Uterus (tissue), 4 donors: Measurements from ENCODE around the gene SACS. TPM values are rescaled to one million over a fixed set of nuclear protein-coding genes. Genes with fewer than 3 reads are reported as not detected.

Source experiments
- DNase-seq, 2 donors: peaks; one replicate each; pipeline ENCODE4 v3.0.0-alpha.2; 2019 to 2020
- H3K27ac ChIP-seq, 2 donors: fragments of 200-600 bp; sonication (generic); 1 replicate in 1 of 2; 2 replicates in 1 of 2; pipeline ENCODE4 v1.5.1; 2016 to 2018
- H3K27me3 ChIP-seq, 2 donors: fragments of 200-600 bp; sonication (generic); one replicate each; pipeline ENCODE4 v1.5.1; 2018 to 2019; ENCODE audit warnings: control low read depth in 1 of 2
- H3K36me3 ChIP-seq, 2 donors: fragments of 200-600 bp; sonication (generic); one replicate each; pipeline ENCODE4 v1.5.1; 2019; ENCODE audit warnings: control low read depth in 1 of 2
- H3K4me1 ChIP-seq, 2 donors: fragments of 200-600 bp; sonication (generic); one replicate each; pipeline ENCODE4 v1.5.1; 2018 to 2019; ENCODE audit warnings: control low read depth in 1 of 2
- H3K4me3 ChIP-seq, 2 donors: fragments of 200-600 bp; sonication (generic); 1 replicate in 1 of 2; 2 replicates in 1 of 2; pipeline ENCODE4 v1.5.1; 2018 to 2019; ENCODE audit warnings: mild to moderate bottlenecking in 1 of 2
- H3K9me3 ChIP-seq, 2 donors: fragments of 200-600 bp; sonication (generic); one replicate each; pipeline ENCODE4 v1.5.1; 2019; ENCODE audit warnings: control low read depth in 1 of 2
- CTCF ChIP-seq, 4 experiments: fragments of 200-600 bp in 2 of 4; fragments of 450-650 bp in 2 of 4; sonication (generic) in 2 of 4; IDR thresholded peaks; one replicate each; pipeline ENCODE4 v1.5.1; 2016 to 2019; ENCODE audit warnings: antibody characterized with exemption in 4 of 4, mild to moderate bottlenecking in 2 of 4, moderate library complexity in 1 of 4
- POLR2A ChIP-seq, 2 donors: fragments of 450-650 bp; IDR thresholded peaks; one replicate each; pipeline ENCODE4 v1.6.1; 2016; ENCODE audit warnings: antibody characterized with exemption in 2 of 2, mild to moderate bottlenecking in 1 of 2, moderate library complexity in 1 of 2
- intact Hi-C: fragments of 100-400 bp; cut with DNase I; formaldehyde crosslinking; loops from one replicate; pipeline ENCODE4 v1.15.1; 2023; ENCODE audit warnings: low total_unique reads
- total RNA-seq, 4 donors: library from RNA; depleted of rRNA in 3 of 4; stranded (reverse); fragments of >200 nt in 3 of 4; gene quantifications; one replicate each; pipeline versions ENCODE4 v1.1.0 to v1.2.4, GENCODE V29; 2014 to 2023
- donor health status: DM: yes; HTN: yes; CAD: no.

Gene SACS
- total RNA-seq, 4 donors from 2014 or later, result 9.0 to 70.5 (median 20.5) TPM

GRCh38 chr13:23279321-23279720 lies 154.2 kb downstream of the SACS start:
- no peaks in the 10 kb centered on the region for H3K36me3 ChIP-seq
- H3K4me1 ChIP-seq, result no peaks in the 10 kb centered on the region
- no peaks in the 10 kb centered on the region for H3K27me3 ChIP-seq
- no peak for DNase-seq
- H3K9me3 ChIP-seq, result no peaks in the 10 kb centered on the region
- intact Hi-C loops, result no loop called here
- TF ChIP-seq CTCF (IDR thresholded peaks at IDR 0.05), result no peak
- no peak for TF ChIP-seq POLR2A (IDR thresholded peaks at IDR 0.05)
- no peak overlapping the region for H3K4me3 ChIP-seq
- H3K27ac ChIP-seq, result no peak overlapping the region

Other genes with a start within 250 kb of the SACS start
- 10 to 100 TPM in 1 of 4 donors, 1 to 10 TPM in 3; 2.0 to 74.2 (median 4.2) TPM for gene TNFRSF19, start 136.7 kb upstream of the SACS start, total RNA-seq